AG04450 (cell line): ENCODE results near the gene ADAT2. TPM values are rescaled to one million over a fixed set of nuclear protein-coding genes. Genes with fewer than 3 reads are reported as not detected.

Experiments
- CTCF ChIA-PET: fragments of 300-600, 350-600 bp; formaldehyde crosslinking; extraction: SDS; loops from one replicate; lab custom pipeline; 2022; ENCODE audit warnings: antibody characterized with exemption, inconsistent platforms; lab: Charles Lee
- POLR2A ChIA-PET: fragments of 350-600 bp; formaldehyde crosslinking; extraction: SDS; loops from one replicate; lab custom pipeline; 2021; ENCODE audit warnings: antibody characterized with exemption, inconsistent platforms; lab: Yijun Ruan, JAX
- DNase-seq: peaks from one replicate; pipeline ENCODE4 v3.0.0-alpha.2; 2011; ENCODE audit warnings: low read depth, low spot score
- H3K27ac ChIP-seq: one replicate; pipeline ENCODE4 v1.5.1; 2012; ENCODE audit warnings: low read depth, low read length, control low read depth
- H3K27me3 ChIP-seq: one replicate; pipeline ENCODE4 v1.6.0; 2012; ENCODE audit warnings: low read length; ENCODE audit not compliant: control insufficient read depth, insufficient read depth
- H3K4me3 ChIP-seq: 2 replicates; pipeline ENCODE4 v1.5.1; 2011; ENCODE audit warnings: mild to moderate bottlenecking, low read depth, low read length, control low read depth
- H3K9me3 ChIP-seq: 2 replicates; pipeline ENCODE4 v1.5.1; 2012; ENCODE audit warnings: low read length; ENCODE audit not compliant: control insufficient read depth, insufficient read depth
- CTCF ChIP-seq: IDR thresholded peaks from 2 replicates; pipeline ENCODE4 v1.5.1; 2011; ENCODE audit warnings: low read depth, low read length, control low read depth, inconsistent platforms
- polyA plus RNA-seq: library from polyadenylated mRNA; depleted of rRNA; stranded (reverse); fragments of >200 nt; gene quantifications from 2 replicates; pipeline ENCODE4 v1.2.3, GENCODE V29; 2011

Gene ADAT2
- polyA plus RNA-seq, 1 experiment: 5.6 TPM

- ChIA-PET CTCF (no interaction called here), POLR2A (no interaction called here)
- Histone ChIP-seq H3K4me3 (no peak overlapping the region), H3K27me3 (no peaks in the 10 kb centered on the region), H3K9me3 (no peaks in the 10 kb centered on the region), H3K27ac (no peak overlapping the region)
- no peak for DNase-seq
- no peak for TF ChIP-seq CTCF
These were observed 51.3 kb downstream of the ADAT2 start for GRCh38 chr6:143399176-143399575.

- ChIA-PET POLR2A (no interaction called here), CTCF (no interaction called here)
- H3K9me3 ChIP-seq: no peaks in the 10 kb centered on the region
- DNase-seq: peak; percentile 2
- TF ChIP-seq CTCF: no peak
- no peaks in the 10 kb centered on the region for H3K27me3 ChIP-seq
- H3K27ac ChIP-seq: no peak overlapping the region
- H3K4me3 ChIP-seq: no peak overlapping the region
These were observed 53.0 kb downstream of the ADAT2 start for GRCh38 chr6:143397227-143398222.

GRCh38 chr6:143396497-143397226 is 53.8 kb downstream of the ADAT2 start:
- ChIA-PET POLR2A (no interaction called here), CTCF (interaction anchor here (1.3 kb wide), 1 partner anchor 31 kb away, joined by 4 read pairs; no protein-coding TSS in a partner anchor)
- TF ChIP-seq CTCF: no peak
- Histone ChIP-seq H3K4me3 (no peak overlapping the region), H3K27me3 (no peaks in the 10 kb centered on the region), H3K9me3 (no peaks in the 10 kb centered on the region), H3K27ac (no peak overlapping the region)
- no peak for DNase-seq

GRCh38 chr6:143395699-143396098 is 54.8 kb downstream of the ADAT2 start:
- H3K9me3 ChIP-seq: no peaks in the 10 kb centered on the region
- ChIA-PET POLR2A (interaction anchor here (0.6 kb wide), 1 partner anchor 15 kb away, joined by 8 read pairs; no protein-coding TSS in a partner anchor), CTCF (interaction anchor here (1.3 kb wide), 1 partner anchor 32 kb away, joined by 4 read pairs; no protein-coding TSS in a partner anchor)
- no peak for DNase-seq
- peaks cover under 1% of the 10 kb centered on the region for H3K27me3 ChIP-seq
- H3K4me3 ChIP-seq: no peak overlapping the region
- TF ChIP-seq CTCF: no peak
- no peak overlapping the region for H3K27ac ChIP-seq
